NT2/D1 (cell line): ENCODE measurements around the gene DISP2.

Experiments used
- SUZ12 ChIP-seq: IDR thresholded peaks from 2 replicates; pipeline ENCODE4 v1.6.1; 2011; ENCODE audit not compliant: insufficient read length, insufficient read depth; ENCODE audit errors: extremely low read depth
- YY1 ChIP-seq: IDR thresholded peaks from 2 replicates; pipeline ENCODE4 v1.6.1; 2011; ENCODE audit not compliant: insufficient read length, insufficient read depth
- ZNF274 ChIP-seq: IDR thresholded peaks from 2 replicates; pipeline ENCODE4 v1.6.1; 2011; ENCODE audit warnings: mild to moderate bottlenecking, low read depth, low read length

- TF ChIP-seq ZNF274 (no peak), YY1 (no peak), SUZ12 (no peak)
Measured at GRCh38 chr15:40367371-40367685, 9.3 kb downstream of the DISP2 start.
